Thyroid gland (tissue), 4 donors: ENCODE results near the gene PAIP2. TPM values are rescaled to one million over a fixed set of nuclear protein-coding genes. Genes with fewer than 3 reads are reported as not detected.

ENCODE experiments used
- DNase-seq, 2 donors: peaks; one replicate each; pipeline ENCODE4 v3.0.0-alpha.2; 2019
- H3K27ac ChIP-seq, 3 donors: fragments of 200-600 bp; sonication (generic); 1 replicate in 2 of 3; 2 replicates in 1 of 3; pipeline ENCODE4 v1.5.1; 2016 to 2019; ENCODE audit warnings: mild to moderate bottlenecking in 1 of 3, moderate library complexity in 1 of 3
- H3K27me3 ChIP-seq: fragments of 200-600 bp; sonication (generic); one replicate; pipeline ENCODE4 v1.5.1; 2019
- H3K36me3 ChIP-seq, 2 donors: fragments of 200-600 bp; sonication (generic); one replicate each; pipeline ENCODE4 v1.5.1; 2016 to 2019
- H3K4me1 ChIP-seq, 2 donors: fragments of 200-600 bp; sonication (generic); one replicate each; pipeline ENCODE4 v1.5.1; 2017 to 2019
- H3K4me3 ChIP-seq, 3 donors: fragments of 200-600 bp; sonication (generic); replicated peaks in 1 of 3; 1 replicate in 2 of 3; 2 replicates in 1 of 3; pipeline ENCODE4 v1.5.1; 2016; ENCODE audit warnings: mild to moderate bottlenecking in 1 of 3
- H3K9me3 ChIP-seq: fragments of 200-600 bp; sonication (generic); one replicate; pipeline ENCODE4 v1.5.1; 2017
- POLR2A ChIP-seq, 2 donors: fragments of 450-650 bp; IDR thresholded peaks; one replicate each; pipeline ENCODE4 v1.6.1; 2017; ENCODE audit warnings: antibody characterized with exemption in 2 of 2, mild to moderate bottlenecking in 2 of 2, moderate library complexity in 1 of 2
- WGBS, 2 donors: methylation state at CpG; one replicate each; pipeline ENCODE4 v1.1.5; 2017; 5-methylcytosine and 5-hydroxymethylcytosine counted together
- intact Hi-C: fragments of 100-400 bp; cut with DNase I; formaldehyde crosslinking; loops from one replicate; pipeline ENCODE4 v1.15.1; 2023
- total RNA-seq, 4 donors: library from RNA; depleted of rRNA; stranded (reverse); fragments of >200 nt; gene quantifications; one replicate each; pipeline ENCODE4 v1.2.3, GENCODE V29; 2016
- TF ChIP-seq, protein P1 (sequence below), 6 experiments: fragments of 200-600 bp in 3 of 6; fragments of 450-650 bp in 3 of 6; sonication (generic) in 3 of 6; IDR thresholded peaks; one replicate each; pipeline ENCODE4 v1.5.1; 2016 to 2019; ENCODE audit warnings: antibody characterized with exemption in 6 of 6, mild to moderate bottlenecking in 2 of 6, inconsistent platforms in 1 of 6, moderate library complexity in 1 of 6

The PAIP2 gene
- total RNA-seq, 4 donors from 2014 or later = 92.7 to 136 (median 117) TPM

DNA sequence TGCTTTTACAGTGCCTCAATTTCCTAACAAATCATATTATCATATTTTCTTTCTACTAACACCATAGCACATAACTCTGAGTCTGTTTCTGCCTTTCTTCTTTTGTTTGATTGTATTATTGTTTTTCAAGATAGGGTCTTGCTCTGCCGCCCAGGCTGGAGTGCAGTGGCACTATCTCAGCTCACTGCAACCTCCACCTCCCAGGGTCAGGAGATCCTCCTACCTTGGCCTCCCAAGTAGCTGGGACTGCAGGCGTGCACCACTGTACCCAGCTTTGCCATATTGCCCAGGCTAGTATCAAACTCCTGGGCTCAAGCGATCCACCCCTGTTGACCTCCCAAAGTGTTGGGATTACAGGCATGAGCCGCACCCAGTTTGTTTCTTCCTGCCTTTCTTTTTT, 18.7 kb downstream of the PAIP2 start:
- no peak for DNase-seq
- peaks cover 12 to 15% of the 10 kb centered on the region in 2 donors for H3K36me3 ChIP-seq
- intact Hi-C loops = no loop called here
- no peak for TF ChIP-seq POLR2A (IDR thresholded peaks at IDR 0.05)
- TF ChIP-seq, protein P1, sequence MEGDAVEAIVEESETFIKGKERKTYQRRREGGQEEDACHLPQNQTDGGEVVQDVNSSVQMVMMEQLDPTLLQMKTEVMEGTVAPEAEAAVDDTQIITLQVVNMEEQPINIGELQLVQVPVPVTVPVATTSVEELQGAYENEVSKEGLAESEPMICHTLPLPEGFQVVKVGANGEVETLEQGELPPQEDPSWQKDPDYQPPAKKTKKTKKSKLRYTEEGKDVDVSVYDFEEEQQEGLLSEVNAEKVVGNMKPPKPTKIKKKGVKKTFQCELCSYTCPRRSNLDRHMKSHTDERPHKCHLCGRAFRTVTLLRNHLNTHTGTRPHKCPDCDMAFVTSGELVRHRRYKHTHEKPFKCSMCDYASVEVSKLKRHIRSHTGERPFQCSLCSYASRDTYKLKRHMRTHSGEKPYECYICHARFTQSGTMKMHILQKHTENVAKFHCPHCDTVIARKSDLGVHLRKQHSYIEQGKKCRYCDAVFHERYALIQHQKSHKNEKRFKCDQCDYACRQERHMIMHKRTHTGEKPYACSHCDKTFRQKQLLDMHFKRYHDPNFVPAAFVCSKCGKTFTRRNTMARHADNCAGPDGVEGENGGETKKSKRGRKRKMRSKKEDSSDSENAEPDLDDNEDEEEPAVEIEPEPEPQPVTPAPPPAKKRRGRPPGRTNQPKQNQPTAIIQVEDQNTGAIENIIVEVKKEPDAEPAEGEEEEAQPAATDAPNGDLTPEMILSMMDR (IDR thresholded peaks at IDR 0.05) = no peak
- no peaks in the 10 kb centered on the region for H3K9me3 ChIP-seq
- H3K4me1 ChIP-seq = peaks cover 0 to 9% of the 10 kb centered on the region in 2 donors
- no peak overlapping the region for H3K27ac ChIP-seq
- no peaks in the 10 kb centered on the region for H3K27me3 ChIP-seq
- whole genome bisulfite sequencing, 2 donors = 96 to 97% methylated on average over 4 of the region's 4 CpGs
- no peak overlapping the region for H3K4me3 ChIP-seq

DNA sequence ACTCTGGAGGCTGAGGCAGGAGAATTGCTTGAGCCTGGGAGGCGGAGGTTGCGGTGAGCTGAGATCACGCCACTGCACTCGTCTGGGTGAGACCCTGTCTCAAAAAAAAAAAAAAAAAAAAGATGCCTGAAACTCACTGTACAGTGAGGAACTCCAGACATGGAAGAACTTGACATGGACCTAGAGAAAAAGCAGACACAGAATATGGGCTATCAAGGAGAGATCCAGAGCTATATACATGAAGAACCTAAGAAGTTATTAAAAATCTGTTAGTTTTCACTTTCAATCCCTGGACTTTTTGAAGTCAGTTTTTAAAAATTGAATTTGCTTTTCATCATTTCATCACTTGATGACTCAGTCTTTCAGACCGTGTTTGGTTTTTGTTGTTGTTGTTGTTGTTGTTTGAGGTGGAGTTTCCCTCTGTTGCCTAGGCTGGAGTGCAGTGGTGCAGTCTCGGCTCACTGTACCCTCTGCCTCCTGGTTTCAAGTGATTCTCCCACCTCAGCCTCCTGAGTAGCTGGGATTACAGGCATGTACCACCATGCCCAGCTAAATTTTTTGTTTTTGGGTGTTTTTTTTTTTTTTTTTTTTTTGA, 20.3 kb downstream of the PAIP2 start:
- 84 to 91% methylated on average over 6 of the region's 6 CpGs for WGBS, 2 donors

DNA sequence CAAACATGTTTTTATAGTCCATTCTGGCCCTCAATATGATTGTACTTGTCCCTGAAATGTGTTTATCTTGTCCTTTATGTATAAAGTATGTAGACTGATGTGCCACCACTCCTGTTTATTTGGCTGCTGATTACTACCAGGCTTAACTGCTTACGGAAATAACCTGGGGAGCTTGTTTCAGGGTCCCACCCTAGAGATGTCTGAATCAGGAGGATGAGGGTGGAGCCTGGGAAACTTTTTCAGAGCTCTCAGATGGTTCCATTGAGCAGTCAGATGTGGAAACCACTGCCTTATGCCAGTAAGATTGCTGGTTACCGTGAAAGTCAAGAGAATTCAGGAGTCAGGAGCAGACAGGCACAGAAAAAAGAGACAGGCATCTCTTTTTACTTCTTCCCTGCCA, 22.3 kb downstream of the PAIP2 start:
- Histone ChIP-seq H3K4me3 (no peak overlapping the region), H3K4me1 (peaks cover 0 to 9% of the 10 kb centered on the region in 2 donors), H3K27me3 (no peaks in the 10 kb centered on the region), H3K27ac (no peak overlapping the region), H3K9me3 (no peaks in the 10 kb centered on the region), H3K36me3 (peaks cover 36 to 38% of the 10 kb centered on the region in 2 donors)
- TF ChIP-seq POLR2A (IDR thresholded peaks at IDR 0.05) = no peak
- TF ChIP-seq, protein P1 (IDR thresholded peaks at IDR 0.05) = no peak
- DNase-seq = no peak
- intact Hi-C loops = no loop called here
- 54 to 67% methylated on average over 2 of the region's 2 CpGs for WGBS, 2 donors

More for the DNA sequence above, 20.3 kb downstream of the PAIP2 start:
- no peak for DNase-seq
- no peaks in the 10 kb centered on the region for H3K9me3 ChIP-seq
- TF ChIP-seq POLR2A (IDR thresholded peaks at IDR 0.05) = no peak
- TF ChIP-seq, protein P1 (IDR thresholded peaks at IDR 0.05) = no peak
- no peak overlapping the region for H3K27ac ChIP-seq
- no peak overlapping the region for H3K4me3 ChIP-seq
- intact Hi-C loops = no loop called here
- no peaks in the 10 kb centered on the region for H3K27me3 ChIP-seq
- peaks cover 28 to 31% of the 10 kb centered on the region in 2 donors for H3K36me3 ChIP-seq
- H3K4me1 ChIP-seq = peaks cover 0 to 9% of the 10 kb centered on the region in 2 donors

DNA sequence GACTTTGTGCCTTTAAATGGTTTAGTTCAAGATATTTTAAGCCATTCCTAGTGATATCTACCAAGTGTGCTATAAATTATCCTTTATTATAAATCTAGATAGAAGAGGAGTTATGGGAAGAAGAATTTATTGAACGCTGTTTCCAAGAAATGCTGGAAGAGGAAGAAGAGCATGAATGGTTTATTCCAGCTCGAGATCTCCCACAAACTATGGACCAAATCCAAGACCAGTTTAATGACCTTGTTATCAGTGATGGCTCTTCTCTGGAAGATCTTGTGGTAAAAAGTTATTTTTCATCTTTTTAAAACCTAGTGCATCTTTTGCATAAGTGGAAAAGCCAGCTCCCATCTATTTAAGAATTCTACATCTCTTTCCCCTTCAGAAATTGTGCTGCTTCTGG, 22.8 kb downstream of the PAIP2 start:
- Histone ChIP-seq H3K27ac (no peak overlapping the region), H3K4me1 (peaks cover 0 to 9% of the 10 kb centered on the region in 2 donors), H3K36me3 (peaks cover 40% of the 10 kb centered on the region in 2 donors), H3K27me3 (no peaks in the 10 kb centered on the region), H3K4me3 (no peak overlapping the region), H3K9me3 (no peaks in the 10 kb centered on the region)
- DNase-seq = no peak
- TF ChIP-seq, protein P1 (IDR thresholded peaks at IDR 0.05) = no peak
- TF ChIP-seq POLR2A (IDR thresholded peaks at IDR 0.05) = no peak
- 81 to 84% methylated on average over 2 of the region's 2 CpGs for WGBS, 2 donors
- intact Hi-C loops = no loop called here

DNA sequence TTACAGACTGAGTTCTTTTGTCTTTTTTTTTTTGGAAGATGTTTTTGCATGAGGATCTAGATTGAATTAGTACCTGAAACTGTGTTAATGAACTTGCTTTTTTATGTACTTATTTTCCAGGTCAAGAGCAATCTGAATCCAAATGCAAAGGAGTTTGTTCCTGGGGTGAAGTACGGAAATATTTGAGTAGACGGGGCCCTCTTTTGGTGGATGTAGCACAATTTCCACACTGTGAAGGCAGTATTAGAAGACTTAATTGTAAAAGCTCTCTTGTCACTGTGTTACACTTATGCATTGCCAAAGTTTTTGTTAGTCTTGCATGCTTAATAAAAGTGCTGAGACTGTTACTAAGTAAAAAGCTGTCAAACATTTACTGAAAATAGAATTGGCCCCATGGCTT, 27.0 kb downstream of the PAIP2 start:
- DNase-seq = no peak
- TF ChIP-seq POLR2A (IDR thresholded peaks at IDR 0.05) = no peak
- TF ChIP-seq, protein P1 (IDR thresholded peaks at IDR 0.05) = no peak
- peaks cover 44 to 54% of the 10 kb centered on the region in 2 donors for H3K36me3 ChIP-seq
- H3K4me3 ChIP-seq = no peak overlapping the region
- 89 to 93% methylated on average over 2 of the region's 2 CpGs for WGBS, 2 donors
- H3K9me3 ChIP-seq = no peaks in the 10 kb centered on the region
- no peaks in the 10 kb centered on the region for H3K27me3 ChIP-seq
- peaks cover 4 to 14% of the 10 kb centered on the region in 2 donors for H3K4me1 ChIP-seq
- H3K27ac ChIP-seq = no peak overlapping the region
- intact Hi-C loops = no loop called here
